Astrocyte (in vitro differentiated cells and primary cell): ENCODE results near the gene FAM163A. TPM values are rescaled to one million over a fixed set of nuclear protein-coding genes. Genes with fewer than 3 reads are reported as not detected.

Experiments used
- DNase-seq: peaks from one replicate; pipeline ENCODE4 v3.0.0-alpha.2; 2010; ENCODE audit warnings: low read depth
- FAIRE-seq: peaks from 2 replicates; lab custom pipeline; 2011; peaks lifted over from hg19 to GRCh38; lab: Jason Lieb, UNC
- H2AFZ ChIP-seq: 2 replicates; pipeline ENCODE4 v1.6.0; 2012; ENCODE audit warnings: low read depth, low read length, inconsistent platforms
- H3K27ac ChIP-seq: 2 replicates; pipeline ENCODE4 v1.5.1; 2011; ENCODE audit warnings: low read depth, low read length, inconsistent platforms
- H3K27me3 ChIP-seq: 2 replicates; pipeline ENCODE4 v1.6.0; 2011; ENCODE audit warnings: low read length, inconsistent platforms; ENCODE audit not compliant: insufficient read depth
- H3K36me3 ChIP-seq: 2 replicates; pipeline ENCODE4 v1.5.1; 2011; ENCODE audit warnings: low read length, inconsistent platforms; ENCODE audit not compliant: insufficient read depth
- H3K4me1 ChIP-seq: 2 replicates; pipeline ENCODE4 v1.5.1; 2011; ENCODE audit warnings: low read length, inconsistent platforms; ENCODE audit not compliant: insufficient read depth
- H3K4me2 ChIP-seq: 2 replicates; pipeline ENCODE4 v1.6.0; 2012; ENCODE audit warnings: low read length, inconsistent platforms
- H3K4me3 ChIP-seq: 2 replicates; pipeline ENCODE4 v1.5.1; 2011; ENCODE audit warnings: low read depth, mild to moderate bottlenecking, low read length, inconsistent platforms; ENCODE audit not compliant: insufficient read depth
- H3K79me2 ChIP-seq: 2 replicates; pipeline ENCODE4 v1.6.0; 2012; ENCODE audit warnings: mild to moderate bottlenecking, low read length, inconsistent platforms; ENCODE audit not compliant: insufficient read depth
- H3K9ac ChIP-seq: 2 replicates; pipeline ENCODE4 v1.6.0; 2012; ENCODE audit warnings: mild to moderate bottlenecking, low read length, inconsistent platforms
- H3K9me3 ChIP-seq: 2 replicates; pipeline ENCODE4 v1.5.1; 2012; ENCODE audit warnings: low read depth, mild to moderate bottlenecking, low read length, inconsistent platforms; ENCODE audit not compliant: insufficient read depth
- H4K20me1 ChIP-seq: 2 replicates; pipeline ENCODE4 v1.6.0; 2012; ENCODE audit warnings: low read length, inconsistent platforms; ENCODE audit not compliant: insufficient read depth
- H3K27ac Mint-ChIP-seq: one replicate; pipeline ENCODE4 v1.8.0; 2021; ENCODE audit warnings: mild to moderate bottlenecking, mixed read lengths; ENCODE audit not compliant: unreplicated experiment
- H3K27me3 Mint-ChIP-seq: one replicate; pipeline ENCODE4 v1.8.0; 2021; ENCODE audit warnings: low read depth, mixed read lengths; ENCODE audit not compliant: unreplicated experiment
- H3K36me3 Mint-ChIP-seq: one replicate; pipeline ENCODE4 v1.8.0; 2021; ENCODE audit warnings: low read depth, mixed read lengths; ENCODE audit not compliant: unreplicated experiment
- H3K4me1 Mint-ChIP-seq: one replicate; pipeline ENCODE4 v1.8.0; 2021; ENCODE audit warnings: low read depth, mixed read lengths; ENCODE audit not compliant: unreplicated experiment
- H3K4me3 Mint-ChIP-seq: one replicate; pipeline ENCODE4 v1.8.0; 2021; ENCODE audit warnings: mild to moderate bottlenecking, moderate library complexity, mixed read lengths; ENCODE audit not compliant: unreplicated experiment
- H3K9me3 Mint-ChIP-seq: one replicate; pipeline ENCODE4 v1.8.0; 2021; ENCODE audit warnings: mild to moderate bottlenecking, mixed read lengths; ENCODE audit not compliant: unreplicated experiment
- EZH2 ChIP-seq: IDR thresholded peaks from 2 replicates; pipeline ENCODE4 v1.6.1; 2012; ENCODE audit warnings: mild to moderate bottlenecking, low read length, inconsistent platforms; ENCODE audit not compliant: insufficient read depth
- total RNA-seq: library from RNA; stranded (reverse); gene quantifications from 2 replicates; pipeline ENCODE4 v1.2.1, GENCODE V29; 2021
- TF ChIP-seq, protein P1 (sequence below): IDR thresholded peaks from 2 replicates; pipeline ENCODE4 v1.5.1; 2011; ENCODE audit warnings: low read depth, mild to moderate bottlenecking, inconsistent platforms, low read length, moderate library complexity; ENCODE audit not compliant: insufficient read depth

FAM163A gene
- total RNA-seq, 1 donor from 2014 or later = not detected

GRCh38 chr1:179865377-179865776, 122.3 kb downstream of the FAM163A start:
- H4K20me1 ChIP-seq = peaks cover 74% of the 10 kb centered on the region
- H3K4me3 ChIP-seq = no peak overlapping the region
- H3K36me3 ChIP-seq = peaks cover 26% of the 10 kb centered on the region
- no peak overlapping the region for H3K4me2 ChIP-seq
- DNase-seq = no peak
- Mint-ChIP-seq H3K27ac (no peak overlapping the region), H3K4me3 (no peak overlapping the region), H3K36me3 (peaks cover 23% of the 10 kb centered on the region), H3K9me3 (no peaks in the 10 kb centered on the region), H3K27me3 (no peaks in the 10 kb centered on the region), H3K4me1 (peaks cover 6% of the 10 kb centered on the region)
- H3K27me3 ChIP-seq = no peaks in the 10 kb centered on the region
- no peak overlapping the region for H2AFZ ChIP-seq
- no peaks in the 10 kb centered on the region for H3K9me3 ChIP-seq
- no peak overlapping the region for H3K27ac ChIP-seq
- H3K79me2 ChIP-seq = peaks cover 82% of the 10 kb centered on the region
- no peak for FAIRE-seq
- no peak overlapping the region for H3K9ac ChIP-seq
- no peak for TF ChIP-seq EZH2
- TF ChIP-seq, protein P1, sequence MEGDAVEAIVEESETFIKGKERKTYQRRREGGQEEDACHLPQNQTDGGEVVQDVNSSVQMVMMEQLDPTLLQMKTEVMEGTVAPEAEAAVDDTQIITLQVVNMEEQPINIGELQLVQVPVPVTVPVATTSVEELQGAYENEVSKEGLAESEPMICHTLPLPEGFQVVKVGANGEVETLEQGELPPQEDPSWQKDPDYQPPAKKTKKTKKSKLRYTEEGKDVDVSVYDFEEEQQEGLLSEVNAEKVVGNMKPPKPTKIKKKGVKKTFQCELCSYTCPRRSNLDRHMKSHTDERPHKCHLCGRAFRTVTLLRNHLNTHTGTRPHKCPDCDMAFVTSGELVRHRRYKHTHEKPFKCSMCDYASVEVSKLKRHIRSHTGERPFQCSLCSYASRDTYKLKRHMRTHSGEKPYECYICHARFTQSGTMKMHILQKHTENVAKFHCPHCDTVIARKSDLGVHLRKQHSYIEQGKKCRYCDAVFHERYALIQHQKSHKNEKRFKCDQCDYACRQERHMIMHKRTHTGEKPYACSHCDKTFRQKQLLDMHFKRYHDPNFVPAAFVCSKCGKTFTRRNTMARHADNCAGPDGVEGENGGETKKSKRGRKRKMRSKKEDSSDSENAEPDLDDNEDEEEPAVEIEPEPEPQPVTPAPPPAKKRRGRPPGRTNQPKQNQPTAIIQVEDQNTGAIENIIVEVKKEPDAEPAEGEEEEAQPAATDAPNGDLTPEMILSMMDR = no peak
- no peaks in the 10 kb centered on the region for H3K4me1 ChIP-seq

Other genes starting within 250 kb of the FAM163A start
- gene NPHS2, start 167.3 kb upstream of the FAM163A start, total RNA-seq = not detected in 2 replicates
- gene TDRD5, start 151.5 kb upstream of the FAM163A start, total RNA-seq = not detected in 2 replicates
- gene TOR1AIP2, start 134.5 kb downstream of the FAM163A start, total RNA-seq = 128 and 141 TPM in 2 replicates
- gene TOR1AIP1, start 139.0 kb downstream of the FAM163A start, total RNA-seq = 37.4 and 39.6 TPM in 2 replicates
- gene CEP350, start 211.5 kb downstream of the FAM163A start, total RNA-seq = 28.8 and 29.2 TPM in 2 replicates